ENCODE data around the gene TSKS. TPM values are rescaled to one million over a fixed set of nuclear protein-coding genes. Genes with fewer than 3 reads are reported as not detected.

The TSKS gene
- total and polyA plus RNA-seq, 11 donors: 0.23 to 0.77 (median 0.40) TPM; not detected in 3

DNA sequence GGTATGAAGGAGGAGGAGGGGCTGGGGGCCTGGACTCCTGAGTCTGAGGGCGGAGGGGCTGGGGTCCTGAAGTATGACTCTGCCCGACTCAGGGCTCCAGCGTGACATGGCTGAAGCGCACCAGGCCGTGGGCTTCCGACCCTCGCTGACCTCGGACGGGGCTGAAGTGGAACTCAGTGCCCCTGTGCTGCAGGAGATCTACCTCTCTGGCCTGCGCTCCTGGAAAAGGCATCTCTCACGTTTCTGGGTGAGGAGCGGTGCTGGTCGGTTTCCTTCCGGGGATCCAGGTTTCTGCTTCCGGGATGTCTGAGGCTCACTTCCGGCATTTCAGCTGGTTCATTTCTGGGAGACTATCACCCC, 71.0 kb downstream of the TSKS start:
- intact Hi-C loops (cut with DNase I): loop anchor here in 1 of 10 donors (5.0 kb wide), 1 partner anchor 70 kb away; the partner anchor contains the start of gene TSKS
- DNase-seq: no peak
- WGBS, 4 donors: 76 to 90% (median 78%) methylated on average over 8 to 16 of the region's 16 CpGs

GRCh38 chr19:49691243-49692146, 71.6 kb downstream of the TSKS start:
- peak overlapping the region in 4 of 12 donors; percentile 55 to 82 (median 67) for H3K27ac ChIP-seq

More for the DNA sequence above, 71.0 kb downstream of the TSKS start:
- no peak for ATAC-seq
- H3K4me1 ChIP-seq: peaks cover 0 to 42% (median 25%) of the 10 kb centered on the region in 12 donors
- no peak for TF ChIP-seq CTCF (IDR thresholded peaks at IDR 0.05)
- no peak for TF ChIP-seq POLR2A (IDR thresholded peaks at IDR 0.05)
- peaks cover 0 to 27% (median 0%) of the 10 kb centered on the region in 9 donors for H3K27me3 ChIP-seq
- peaks cover 0 to 4% (median 2%) of the 10 kb centered on the region in 9 donors for H3K36me3 ChIP-seq
- no peaks in the 10 kb centered on the region for H3K9me3 ChIP-seq
- no peak overlapping the region for H3K27ac ChIP-seq
- no peak overlapping the region for H3K4me3 ChIP-seq

DNA sequence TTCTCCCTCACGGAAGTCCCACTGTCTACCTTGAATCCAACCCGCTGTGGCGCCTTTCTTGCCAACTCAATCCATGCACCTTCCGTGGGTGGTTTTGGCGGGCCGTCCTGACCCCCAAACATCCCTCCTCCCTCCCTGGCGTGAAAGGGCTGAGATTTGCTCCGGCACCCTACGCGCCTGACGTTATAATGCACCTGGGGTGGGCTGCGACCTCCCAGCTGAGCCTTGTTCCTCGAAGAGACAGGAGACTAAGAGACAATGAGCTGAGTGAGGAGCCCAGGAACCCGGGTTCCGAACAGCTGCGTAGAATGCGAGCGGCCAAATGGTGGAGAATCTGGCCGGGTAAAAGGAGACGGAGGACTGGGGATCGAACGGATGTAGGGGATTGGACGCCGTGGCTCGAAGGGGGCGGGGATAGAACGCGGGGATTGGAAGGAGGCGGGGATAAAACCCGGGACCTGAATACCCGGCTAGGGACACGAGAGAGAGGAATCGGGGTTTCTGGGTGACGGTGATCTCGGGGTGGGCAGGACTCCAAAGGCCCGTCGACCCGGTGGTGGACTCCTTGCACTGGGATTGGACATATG, 72.4 kb downstream of the TSKS start, which contains the start of gene CPT1C:
CPT1C (plus strand) TSS at position 461 of the 587 bp plus-strand sequence. CDS start 1,137 bp downstream, outside the sequence.
- H3K27me3 ChIP-seq: peaks cover 0 to 27% (median 0%) of the 10 kb centered on the region in 9 donors
- H3K4me1 ChIP-seq: peaks cover 0 to 50% (median 30%) of the 10 kb centered on the region in 12 donors
- peak within 1 kb of the TSS; percentile 25 to 71 (median 58) for H3K4me3 ChIP-seq
- H3K9me3 ChIP-seq: no peaks in the 10 kb centered on the region
- H3K27ac ChIP-seq: peak within 1 kb of the TSS; percentile 20 to 85 (median 64)
- DNase-seq: peak; percentile 80 to 86 (median 83)
- intact Hi-C loops (cut with DNase I): loop anchor here in 1 of 10 donors (5.0 kb wide), 1 partner anchor 72 kb away; the partner anchor contains the start of gene TSKS
- TF ChIP-seq CTCF (IDR thresholded peaks at IDR 0.05): no peak
- peak in 1 of 2 donors; percentile 43 for TF ChIP-seq POLR2A (IDR thresholded peaks at IDR 0.05)
- peaks cover 0 to 17% (median 13%) of the 10 kb centered on the region in 9 donors for H3K36me3 ChIP-seq
- peak; percentile 54 to 85 (median 75) for ATAC-seq
- 1 to 3% (median 2%) methylated on average over 37 to 38 of the region's 38 CpGs for WGBS, 4 donors

More at GRCh38 chr19:49691243-49692146, 71.6 kb downstream of the TSKS start:
- peaks cover 0 to 9% (median 6%) of the 10 kb centered on the region in 9 donors for H3K36me3 ChIP-seq
- ATAC-seq (peak; percentile 3 to 59 (median 39)), DNase-seq (peak in 4 of 5 donors; percentile 66 to 79 (median 76))
- H3K4me1 ChIP-seq: peaks cover 0 to 44% (median 25%) of the 10 kb centered on the region in 12 donors
- no peak for TF ChIP-seq CTCF (IDR thresholded peaks at IDR 0.05)
- intact Hi-C loops (cut with DNase I): loop anchor here in 1 of 10 donors (5.0 kb wide), 1 partner anchor 71 kb away; the partner anchor contains the start of gene TSKS
- peaks cover 0 to 27% (median 0%) of the 10 kb centered on the region in 9 donors for H3K27me3 ChIP-seq
- WGBS, 4 donors: 11 to 17% (median 13%) methylated on average over 26 to 39 of the region's 39 CpGs
- peak overlapping the region; percentile 25 to 71 (median 58) for H3K4me3 ChIP-seq
- H3K9me3 ChIP-seq: no peaks in the 10 kb centered on the region
